ENCODE results near the gene GALNT8.

GRCh38 chr12:4766445-4766844 lies 46.2 kb downstream of the GALNT8 start:
- TF ChIP-seq CTCF (conservative IDR thresholded peaks at IDR 0.05; ENCODE audit: low read length) = no peak
- TF ChIP-seq EZH2phosphoT487 (IDR thresholded peaks at IDR 0.05; ENCODE audit: borderline replicate concordance) = no peak
